Measurements from ENCODE around the gene SLC44A4.
"Not testable (repeated sequence)": the region's sequence is repeated elsewhere in the genome, so short reads cannot be mapped to it uniquely, and the experiment has no call there.

SLC44A4 gene

DNA sequence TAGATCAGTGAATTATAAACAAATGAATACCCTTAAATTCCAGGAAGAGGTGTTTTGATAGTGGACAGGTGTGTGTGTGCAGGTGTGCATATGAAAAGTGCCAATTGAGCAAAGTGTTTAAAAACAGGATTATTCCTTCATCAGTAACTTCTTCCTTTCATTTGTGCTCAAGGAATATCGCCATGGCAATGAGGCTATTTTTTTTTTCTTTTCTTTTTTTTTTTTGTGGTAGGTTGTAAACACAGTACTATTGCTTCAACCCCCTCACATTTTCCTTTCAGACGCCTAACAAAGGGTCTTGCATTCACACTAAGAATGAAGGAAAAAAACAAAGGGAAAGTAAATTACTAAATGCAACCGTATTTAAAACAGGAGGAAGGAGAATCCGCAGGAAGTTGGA lies 53.2 kb downstream of the SLC44A4 start:
- DNase-seq = no peak

DNA sequence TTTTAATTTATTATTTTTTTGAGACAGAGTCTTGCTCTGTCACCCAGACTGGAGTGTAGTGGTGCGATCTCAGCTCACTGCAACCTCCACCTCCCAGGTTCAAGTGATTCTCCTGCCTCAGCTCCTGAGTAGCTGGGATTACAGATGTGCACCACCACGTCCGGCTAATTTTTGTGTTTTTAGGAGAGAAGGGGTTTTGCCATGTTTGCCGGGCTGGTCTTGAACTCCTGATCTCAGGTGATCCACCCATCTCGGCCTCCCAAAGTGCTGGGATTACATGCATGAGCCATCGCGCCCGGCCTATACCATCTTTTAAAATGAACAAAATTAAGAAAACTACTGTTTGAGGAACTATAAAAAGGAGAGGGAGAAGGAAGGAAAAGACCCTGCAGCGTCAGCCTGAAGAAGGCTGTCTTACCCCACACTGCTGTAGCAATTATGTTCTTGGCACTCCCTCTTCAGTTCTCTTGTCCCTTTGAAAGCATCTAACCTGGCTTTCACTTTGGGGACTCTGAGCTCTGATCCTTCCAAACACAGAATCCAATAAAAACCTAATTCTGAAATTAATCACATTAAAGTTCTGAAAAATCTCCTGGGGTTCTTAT lies 55.1 kb downstream of the SLC44A4 start:
- DNase-seq = not testable (repeated sequence)

DNA sequence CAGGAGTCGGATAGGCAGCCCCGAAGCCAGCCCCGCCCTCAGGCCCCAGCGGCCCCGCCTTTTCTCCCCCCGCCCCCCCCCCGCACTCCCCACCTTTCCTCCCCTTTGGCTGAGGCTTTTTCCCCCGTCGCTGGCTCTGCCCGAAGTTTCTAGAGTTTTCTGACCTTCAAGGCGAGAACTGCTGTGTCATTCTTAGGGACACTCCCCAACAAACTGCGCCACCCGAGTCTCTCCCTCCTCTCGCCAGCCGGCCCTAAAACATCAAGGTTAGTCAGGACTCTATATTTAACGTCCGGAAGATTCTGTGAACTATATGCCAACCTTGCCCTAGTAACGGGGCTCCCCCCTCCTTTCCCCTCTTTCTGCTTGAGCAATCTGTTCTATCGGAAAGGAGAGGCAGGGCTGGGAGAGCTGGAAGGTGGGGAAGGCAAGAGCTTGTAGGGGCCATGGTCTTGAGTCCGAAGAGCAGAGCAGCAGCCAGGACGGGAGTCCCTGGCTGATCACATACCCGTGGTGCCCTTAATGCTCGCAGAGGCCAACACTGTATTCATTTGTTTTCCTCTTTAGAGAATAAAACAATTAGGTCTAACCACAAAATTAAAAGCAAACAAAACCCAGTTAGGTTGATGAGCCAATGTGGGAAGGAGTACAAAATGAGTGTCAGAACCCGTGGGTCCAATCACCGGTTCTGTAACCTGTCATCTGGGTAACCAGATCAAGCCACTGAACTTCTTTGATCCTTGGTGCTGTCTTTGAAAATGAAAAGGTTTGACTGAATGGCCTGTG lies 56.6 kb downstream of the SLC44A4 start:
- peak; percentile 82 for DNase-seq

DNA sequence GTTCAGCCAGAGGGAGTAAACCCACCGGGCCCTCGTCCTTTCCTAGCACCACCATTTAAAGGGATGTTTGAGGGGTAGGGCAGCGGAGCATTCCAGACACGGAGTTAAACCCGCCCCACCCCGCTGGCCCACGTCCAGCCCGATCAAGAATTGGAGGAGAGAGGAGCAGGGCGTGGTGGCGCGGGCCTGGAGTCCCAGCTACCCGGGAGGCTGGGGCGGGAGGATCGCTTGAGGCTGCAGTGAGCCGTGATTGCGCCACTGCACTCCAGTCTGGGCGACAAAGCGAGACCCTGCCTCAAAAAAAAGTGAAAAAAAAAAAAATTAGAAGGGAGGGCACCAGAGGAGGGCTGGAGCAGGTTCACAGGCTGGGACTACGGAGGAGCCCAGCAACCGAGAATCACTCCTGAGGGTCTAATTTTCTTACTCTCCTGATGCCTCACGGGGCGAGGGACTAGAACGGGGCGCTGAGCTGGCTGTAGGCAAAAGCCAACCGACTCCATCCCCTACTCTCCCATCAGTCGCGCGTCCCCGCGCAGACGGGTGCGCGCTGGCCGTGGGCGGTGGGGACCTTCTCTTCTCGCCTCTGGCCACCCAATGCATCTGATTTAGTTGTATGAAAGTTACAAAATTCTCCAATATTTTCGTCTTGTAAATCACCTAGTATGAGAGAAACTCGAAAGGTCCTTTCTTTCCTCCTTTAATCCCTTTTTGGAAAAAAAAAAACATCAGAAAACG lies 57.3 kb downstream of the SLC44A4 start:
- DNase-seq = peak; percentile 79

DNA sequence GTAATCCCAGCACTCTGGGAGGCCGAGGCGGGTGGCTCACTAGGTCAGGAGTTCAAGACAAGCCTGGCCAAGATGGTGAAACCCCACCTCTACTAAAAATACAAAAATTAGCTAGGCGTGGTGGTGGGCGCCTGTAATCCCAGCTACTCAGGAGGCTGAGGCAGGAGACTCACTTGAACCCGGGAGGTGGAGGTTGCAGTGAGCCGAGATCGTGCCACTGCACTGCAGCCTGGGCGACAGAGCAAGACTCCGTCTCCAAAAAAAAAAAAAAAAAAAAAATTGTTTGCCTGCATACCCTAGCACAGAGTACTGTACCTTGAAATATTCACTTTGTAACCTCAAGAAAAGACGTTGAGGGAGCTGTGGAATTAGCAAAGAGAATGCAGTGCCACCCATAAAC lies 58.4 kb downstream of the SLC44A4 start:
- not testable (repeated sequence) for DNase-seq

DNA sequence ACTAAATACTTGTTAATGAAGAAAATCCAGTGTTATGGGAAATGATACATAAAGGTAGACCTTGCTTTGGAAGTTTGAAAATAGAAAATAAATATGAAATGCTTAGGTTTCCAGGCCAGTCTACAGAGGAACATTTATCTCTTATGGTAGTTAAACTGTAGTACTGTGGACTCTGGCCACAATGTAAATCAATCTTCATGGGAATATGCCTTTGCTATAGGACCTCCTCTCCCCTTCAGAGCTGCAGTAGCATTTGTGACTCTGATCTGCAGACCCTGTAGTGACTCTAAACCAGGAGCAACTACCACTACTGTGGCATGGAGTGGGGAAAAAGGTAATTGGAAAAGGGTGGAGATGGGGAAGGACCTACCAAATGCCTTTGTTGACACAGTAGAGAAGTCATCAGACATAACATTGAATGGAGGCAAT lies 58.9 kb downstream of the SLC44A4 start:
- no peak for DNase-seq

DNA sequence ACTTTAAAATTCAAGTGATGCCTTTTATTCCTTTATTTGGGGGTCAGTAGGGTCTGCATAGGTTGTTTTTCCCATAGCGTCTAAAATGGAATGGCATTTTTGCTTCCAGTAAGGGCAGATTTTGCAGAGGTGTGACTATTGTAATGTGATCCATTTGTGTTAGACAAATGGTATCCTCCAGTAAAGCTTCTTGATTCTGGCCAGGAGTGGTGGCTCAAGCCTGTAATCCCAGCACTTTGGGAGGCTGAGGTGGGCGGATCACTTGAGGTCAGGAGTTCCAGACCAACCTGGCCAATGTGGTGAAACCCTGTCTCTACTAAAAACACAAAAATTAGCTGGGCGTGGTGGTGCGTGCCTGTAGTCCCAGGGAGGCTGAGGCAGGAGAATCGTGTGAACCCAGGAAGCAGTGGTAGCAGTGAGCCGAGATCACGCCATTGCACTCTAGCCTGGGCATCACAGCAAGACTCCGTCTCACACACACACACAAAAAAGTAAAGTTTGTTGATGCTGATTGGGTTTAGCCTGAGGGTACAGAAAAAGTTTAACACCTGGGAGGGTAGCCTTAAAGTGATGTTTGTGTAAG lies 60.8 kb downstream of the SLC44A4 start:
- peak; percentile 45 for DNase-seq

DNA sequence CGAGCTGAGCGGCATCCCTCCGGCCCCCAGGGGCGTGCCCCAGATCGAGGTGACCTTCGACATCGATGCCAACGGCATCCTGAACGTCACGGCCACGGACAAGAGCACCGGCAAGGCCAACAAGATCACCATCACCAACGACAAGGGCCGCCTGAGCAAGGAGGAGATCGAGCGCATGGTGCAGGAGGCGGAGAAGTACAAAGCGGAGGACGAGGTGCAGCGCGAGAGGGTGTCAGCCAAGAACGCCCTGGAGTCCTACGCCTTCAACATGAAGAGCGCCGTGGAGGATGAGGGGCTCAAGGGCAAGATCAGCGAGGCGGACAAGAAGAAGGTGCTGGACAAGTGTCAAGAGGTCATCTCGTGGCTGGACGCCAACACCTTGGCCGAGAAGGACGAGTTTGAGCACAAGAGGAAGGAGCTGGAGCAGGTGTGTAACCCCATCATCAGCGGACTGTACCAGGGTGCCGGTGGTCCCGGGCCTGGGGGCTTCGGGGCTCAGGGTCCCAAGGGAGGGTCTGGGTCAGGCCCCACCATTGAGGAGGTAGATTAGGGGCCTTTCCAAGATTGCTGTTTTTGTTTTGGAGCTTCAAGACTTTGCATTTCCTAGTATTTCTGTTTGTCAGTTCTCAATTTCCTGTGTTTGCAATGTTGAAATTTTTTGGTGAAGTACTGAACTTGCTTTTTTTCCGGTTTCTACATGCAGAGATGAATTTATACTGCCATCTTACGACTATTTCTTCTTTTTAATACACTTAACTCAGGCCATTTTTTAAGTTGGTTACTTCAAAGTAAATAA lies 61.5 kb downstream of the SLC44A4 start:
- peak; percentile 58 for DNase-seq

DNA sequence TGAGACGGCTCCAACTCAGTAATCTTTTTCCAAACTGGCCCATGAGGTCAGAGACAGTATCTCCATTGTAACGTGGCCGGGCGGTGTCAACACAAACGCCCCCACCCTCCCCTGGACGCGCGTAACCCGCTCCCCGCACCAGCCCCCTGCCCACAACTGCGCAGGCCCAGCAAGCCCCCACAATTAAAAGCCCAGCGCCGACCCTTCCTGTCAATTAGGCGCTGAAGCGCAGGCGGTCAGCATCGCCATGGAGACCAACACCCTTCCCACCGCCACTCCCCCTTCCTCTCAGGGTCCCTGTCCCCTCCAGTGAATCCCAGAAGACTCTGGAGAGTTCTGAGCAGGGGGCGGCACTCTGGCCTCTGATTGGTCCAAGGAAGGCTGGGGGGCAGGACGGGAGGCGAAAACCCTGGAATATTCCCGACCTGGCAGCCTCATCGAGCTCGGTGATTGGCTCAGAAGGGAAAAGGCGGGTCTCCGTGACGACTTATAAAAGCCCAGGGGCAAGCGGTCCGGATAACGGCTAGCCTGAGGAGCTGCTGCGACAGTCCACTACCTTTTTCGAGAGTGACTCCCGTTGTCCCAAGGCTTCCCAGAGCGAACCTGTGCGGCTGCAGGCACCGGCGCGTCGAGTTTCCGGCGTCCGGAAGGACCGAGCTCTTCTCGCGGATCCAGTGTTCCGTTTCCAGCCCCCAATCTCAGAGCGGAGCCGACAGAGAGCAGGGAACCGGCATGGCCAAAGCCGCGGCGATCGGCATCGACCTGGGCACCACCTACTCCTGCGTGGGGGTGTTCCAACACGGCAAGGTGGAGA lies 63.6 kb downstream of the SLC44A4 start, which contains the start of the genes HSPA1A and HSPA1L:
Gene HSPA1A (plus strand): TSS at position 519 of the 814 bp plus-strand sequence. CDS start 214 bp downstream, at position 733.
Gene HSPA1L (minus strand): TSS at position 259 of the 814 bp plus-strand sequence. CDS start 3,311 bp downstream, outside the sequence.
- DNase-seq = peak; percentile 94

DNA sequence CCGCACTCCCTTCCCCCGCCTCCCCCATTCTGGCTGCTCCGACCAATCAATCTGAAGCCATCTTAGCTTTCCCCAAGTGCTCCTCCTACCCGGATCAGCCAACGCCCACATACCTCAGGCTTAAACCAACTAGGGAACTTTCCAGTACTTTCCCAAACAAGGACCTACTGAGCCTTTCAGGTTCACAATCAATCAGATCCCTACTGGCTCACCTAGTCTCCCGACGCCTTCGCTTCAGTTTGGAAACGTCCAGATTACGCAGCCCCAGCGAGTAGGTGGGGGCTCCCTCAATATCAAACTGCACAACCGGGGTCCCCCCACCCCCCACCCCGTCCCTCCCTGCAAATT lies 64.1 kb downstream of the SLC44A4 start:
- peak; percentile 90 for DNase-seq

DNA sequence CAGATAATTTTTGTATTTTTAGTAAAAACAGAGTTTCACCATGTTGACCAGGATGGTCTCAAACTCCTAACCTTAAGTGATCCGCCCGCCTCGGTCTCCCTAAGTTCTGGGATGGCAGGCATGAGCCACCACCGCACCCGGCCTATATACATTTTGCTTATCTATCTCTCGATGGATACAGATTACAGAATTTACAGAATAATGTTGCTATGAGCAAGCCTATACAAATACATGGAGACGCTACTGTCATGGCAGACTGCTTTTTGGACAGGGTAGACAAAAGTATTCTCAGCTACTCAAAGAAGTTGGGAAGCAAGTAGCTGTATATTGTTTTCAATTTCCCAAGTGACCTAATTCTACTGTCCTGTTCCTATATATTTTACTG lies 65.3 kb downstream of the SLC44A4 start:
- DNase-seq = no peak

Measured in activated CD4-positive, alpha-beta T cell treated with anti-CD3 and anti-CD28 coated beads, Interleukin-10, Interleukin-2, amounts not matched to agents 100 ng/mL and 50 ng/mL, durations not matched to agents 16 hours and 8 hours (primary cell).